ENCODE results near the gene GHITM.

The GHITM gene

GRCh38 chr10:84196083-84196482 is 56.8 kb downstream of the GHITM start:
- DNase-seq (ENCODE audit: low read depth): no peak
- TF ChIP-seq, protein P1, sequence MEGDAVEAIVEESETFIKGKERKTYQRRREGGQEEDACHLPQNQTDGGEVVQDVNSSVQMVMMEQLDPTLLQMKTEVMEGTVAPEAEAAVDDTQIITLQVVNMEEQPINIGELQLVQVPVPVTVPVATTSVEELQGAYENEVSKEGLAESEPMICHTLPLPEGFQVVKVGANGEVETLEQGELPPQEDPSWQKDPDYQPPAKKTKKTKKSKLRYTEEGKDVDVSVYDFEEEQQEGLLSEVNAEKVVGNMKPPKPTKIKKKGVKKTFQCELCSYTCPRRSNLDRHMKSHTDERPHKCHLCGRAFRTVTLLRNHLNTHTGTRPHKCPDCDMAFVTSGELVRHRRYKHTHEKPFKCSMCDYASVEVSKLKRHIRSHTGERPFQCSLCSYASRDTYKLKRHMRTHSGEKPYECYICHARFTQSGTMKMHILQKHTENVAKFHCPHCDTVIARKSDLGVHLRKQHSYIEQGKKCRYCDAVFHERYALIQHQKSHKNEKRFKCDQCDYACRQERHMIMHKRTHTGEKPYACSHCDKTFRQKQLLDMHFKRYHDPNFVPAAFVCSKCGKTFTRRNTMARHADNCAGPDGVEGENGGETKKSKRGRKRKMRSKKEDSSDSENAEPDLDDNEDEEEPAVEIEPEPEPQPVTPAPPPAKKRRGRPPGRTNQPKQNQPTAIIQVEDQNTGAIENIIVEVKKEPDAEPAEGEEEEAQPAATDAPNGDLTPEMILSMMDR (IDR thresholded peaks at IDR 0.05; ENCODE audit: insufficient read depth, low read depth, low read length, missing control alignments): no peak
- H3K4me3 ChIP-seq (ENCODE audit: low read depth, low read length): no peak overlapping the region

- TF ChIP-seq, protein P1 (IDR thresholded peaks at IDR 0.05; ENCODE audit: insufficient read depth, low read depth, low read length, missing control alignments): no peak
- H3K4me3 ChIP-seq (ENCODE audit: low read depth, low read length): no peak overlapping the region
- DNase-seq (ENCODE audit: low read depth): no peak
Measured at GRCh38 chr10:84196941-84197340, 57.6 kb downstream of the GHITM start.

DNA sequence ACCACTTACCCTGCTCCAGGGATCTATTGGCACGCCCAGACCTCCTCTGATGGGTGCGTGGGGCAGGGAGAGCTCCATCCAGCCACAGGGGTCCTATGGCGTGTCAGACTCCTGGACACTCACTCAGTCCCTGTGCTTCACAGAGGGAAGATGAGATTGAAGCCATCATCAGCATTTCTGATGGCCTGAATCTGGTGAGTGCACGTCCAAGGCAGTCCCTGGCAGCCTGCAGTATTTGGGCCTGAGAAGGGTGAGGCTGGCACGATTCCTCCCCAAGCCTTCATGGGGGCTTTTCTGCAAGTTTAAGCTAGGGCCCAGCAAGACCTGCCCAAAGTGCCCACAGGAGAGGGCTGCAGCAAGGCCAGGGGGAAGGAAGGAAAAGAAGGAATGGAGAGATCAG is 58.3 kb downstream of the GHITM start:
- TF ChIP-seq, protein P1 (IDR thresholded peaks at IDR 0.05; ENCODE audit: insufficient read depth, low read depth, low read length, missing control alignments): no peak

GRCh38 chr10:84198206-84198915 is 59.1 kb downstream of the GHITM start:
- DNase-seq (ENCODE audit: low read depth): no peak
- TF ChIP-seq, protein P1 (IDR thresholded peaks at IDR 0.05; ENCODE audit: insufficient read depth, low read depth, low read length, missing control alignments): no peak
- H3K4me3 ChIP-seq (ENCODE audit: low read depth, low read length): no peak overlapping the region

More for the DNA sequence above, 58.3 kb downstream of the GHITM start:
- no peak for DNase-seq (ENCODE audit: low read depth)
- H3K4me3 ChIP-seq (ENCODE audit: low read depth, low read length): no peak overlapping the region

GRCh38 chr10:84200537-84201243 is 61.4 kb downstream of the GHITM start:
- no peak for DNase-seq (ENCODE audit: low read depth)
- TF ChIP-seq, protein P1 (IDR thresholded peaks at IDR 0.05; ENCODE audit: insufficient read depth, low read depth, low read length, missing control alignments): no peak
- H3K4me3 ChIP-seq (ENCODE audit: low read depth, low read length): no peak overlapping the region

- DNase-seq (ENCODE audit: low read depth): no peak
- no peak overlapping the region for H3K4me3 ChIP-seq (ENCODE audit: low read depth, low read length)
- TF ChIP-seq, protein P1 (IDR thresholded peaks at IDR 0.05; ENCODE audit: insufficient read depth, low read depth, low read length, missing control alignments): no peak
Measured at GRCh38 chr10:84201244-84201606, 61.9 kb downstream of the GHITM start.

All from GM12865 (cell line).